Measurements from ENCODE around the gene SLC2A4RG.
A peak's percentile ranks its signal among the peaks of the same experiment; 100 is the strongest.

SLC2A4RG gene

DNA sequence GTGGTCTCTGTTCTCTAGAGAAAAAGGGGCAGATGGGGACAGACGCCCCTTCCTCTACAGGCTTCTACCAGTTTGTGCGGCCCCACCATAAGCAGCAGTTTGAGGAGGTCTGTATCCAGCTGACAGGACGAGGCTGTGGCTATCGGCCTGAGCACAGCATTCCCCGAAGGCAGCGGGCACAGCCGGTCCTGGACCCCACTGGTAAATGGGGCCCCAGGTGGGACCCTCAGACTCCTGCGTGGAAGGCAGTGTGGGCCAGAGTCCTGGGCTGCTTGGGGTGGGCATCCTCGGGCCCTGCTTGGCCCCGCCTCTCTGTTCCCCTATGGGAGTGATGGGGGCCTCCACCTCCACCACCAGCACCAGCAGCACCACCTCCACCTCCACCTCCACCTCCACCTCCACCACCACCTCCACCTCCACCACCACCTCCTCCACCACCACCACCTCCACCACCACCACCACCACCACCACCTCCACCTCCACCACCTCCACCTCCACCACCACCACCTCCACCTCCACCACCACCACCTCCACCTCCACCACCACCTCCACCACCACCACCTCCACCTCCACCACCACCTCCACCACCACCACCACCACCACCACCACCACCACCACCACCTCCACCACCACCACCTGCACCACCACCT is 46.4 kb upstream of the SLC2A4RG start:
- POLR2A ChIA-PET (ENCODE audit: low non-redundant PET): interaction anchor here (1.4 kb wide), 1 partner anchor 10 kb away, joined by 5 read pairs; no protein-coding TSS in a partner anchor
- H3K27ac ChIP-seq: peak overlapping the region; percentile 89
- CTCF ChIA-PET: no interaction called here
- TF ChIP-seq, protein P1, sequence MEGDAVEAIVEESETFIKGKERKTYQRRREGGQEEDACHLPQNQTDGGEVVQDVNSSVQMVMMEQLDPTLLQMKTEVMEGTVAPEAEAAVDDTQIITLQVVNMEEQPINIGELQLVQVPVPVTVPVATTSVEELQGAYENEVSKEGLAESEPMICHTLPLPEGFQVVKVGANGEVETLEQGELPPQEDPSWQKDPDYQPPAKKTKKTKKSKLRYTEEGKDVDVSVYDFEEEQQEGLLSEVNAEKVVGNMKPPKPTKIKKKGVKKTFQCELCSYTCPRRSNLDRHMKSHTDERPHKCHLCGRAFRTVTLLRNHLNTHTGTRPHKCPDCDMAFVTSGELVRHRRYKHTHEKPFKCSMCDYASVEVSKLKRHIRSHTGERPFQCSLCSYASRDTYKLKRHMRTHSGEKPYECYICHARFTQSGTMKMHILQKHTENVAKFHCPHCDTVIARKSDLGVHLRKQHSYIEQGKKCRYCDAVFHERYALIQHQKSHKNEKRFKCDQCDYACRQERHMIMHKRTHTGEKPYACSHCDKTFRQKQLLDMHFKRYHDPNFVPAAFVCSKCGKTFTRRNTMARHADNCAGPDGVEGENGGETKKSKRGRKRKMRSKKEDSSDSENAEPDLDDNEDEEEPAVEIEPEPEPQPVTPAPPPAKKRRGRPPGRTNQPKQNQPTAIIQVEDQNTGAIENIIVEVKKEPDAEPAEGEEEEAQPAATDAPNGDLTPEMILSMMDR (conservative IDR thresholded peaks at IDR 0.05; ENCODE audit: low read depth): no peak
- no peak for DNase-seq (ENCODE audit: low spot score)

DNA sequence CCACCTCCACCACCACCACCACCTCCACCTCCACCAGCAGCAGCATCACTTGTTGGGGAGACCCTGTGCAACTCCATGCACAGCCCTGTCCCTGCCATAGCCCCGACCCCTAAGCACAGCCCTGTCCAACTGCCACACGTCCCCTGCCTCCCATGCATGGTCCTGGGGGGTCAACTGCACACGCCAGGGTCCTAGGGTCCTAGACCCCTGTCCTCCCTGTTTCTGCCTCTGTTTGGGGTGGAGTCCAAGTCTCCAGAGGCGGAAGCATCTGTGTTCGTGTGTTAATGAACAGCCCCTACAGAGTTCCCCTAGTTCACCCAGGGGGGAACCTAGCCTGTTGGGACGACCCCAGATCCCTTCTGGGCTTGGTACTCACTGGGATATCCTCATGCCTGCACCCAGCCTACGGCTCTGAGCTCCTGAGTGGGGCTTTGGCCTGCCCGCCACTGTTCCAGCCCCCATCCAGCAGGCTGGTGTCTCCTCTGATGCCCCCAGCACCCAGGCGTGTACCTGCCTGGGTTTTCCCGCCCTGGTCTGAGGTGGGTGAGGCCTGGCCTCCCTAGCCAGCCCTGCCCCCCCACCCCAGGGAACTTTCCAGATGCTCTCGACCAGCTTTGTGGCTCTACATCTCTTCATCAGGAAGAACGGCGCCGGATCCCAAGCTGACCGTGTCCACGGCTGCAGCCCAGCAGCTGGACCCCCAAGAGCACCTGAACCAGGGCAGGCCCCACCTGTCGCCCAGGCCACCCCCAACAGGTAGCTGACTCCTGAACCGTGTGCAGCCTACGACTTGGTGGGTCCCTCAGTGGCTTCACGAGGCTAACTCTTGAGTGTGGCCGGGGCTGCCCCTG is 45.6 kb upstream of the SLC2A4RG start:
- TF ChIP-seq, protein P1 (conservative IDR thresholded peaks at IDR 0.05; ENCODE audit: low read depth): no peak
- no peak for DNase-seq (ENCODE audit: low spot score)
- ChIA-PET POLR2A (ENCODE audit: low non-redundant PET) (no interaction called here), CTCF (interaction anchor here (1.2 kb wide), 1 partner anchor 102 kb away, joined by 3 read pairs; no protein-coding TSS in a partner anchor)
- peak overlapping the region; percentile 97 for H3K27ac ChIP-seq

DNA sequence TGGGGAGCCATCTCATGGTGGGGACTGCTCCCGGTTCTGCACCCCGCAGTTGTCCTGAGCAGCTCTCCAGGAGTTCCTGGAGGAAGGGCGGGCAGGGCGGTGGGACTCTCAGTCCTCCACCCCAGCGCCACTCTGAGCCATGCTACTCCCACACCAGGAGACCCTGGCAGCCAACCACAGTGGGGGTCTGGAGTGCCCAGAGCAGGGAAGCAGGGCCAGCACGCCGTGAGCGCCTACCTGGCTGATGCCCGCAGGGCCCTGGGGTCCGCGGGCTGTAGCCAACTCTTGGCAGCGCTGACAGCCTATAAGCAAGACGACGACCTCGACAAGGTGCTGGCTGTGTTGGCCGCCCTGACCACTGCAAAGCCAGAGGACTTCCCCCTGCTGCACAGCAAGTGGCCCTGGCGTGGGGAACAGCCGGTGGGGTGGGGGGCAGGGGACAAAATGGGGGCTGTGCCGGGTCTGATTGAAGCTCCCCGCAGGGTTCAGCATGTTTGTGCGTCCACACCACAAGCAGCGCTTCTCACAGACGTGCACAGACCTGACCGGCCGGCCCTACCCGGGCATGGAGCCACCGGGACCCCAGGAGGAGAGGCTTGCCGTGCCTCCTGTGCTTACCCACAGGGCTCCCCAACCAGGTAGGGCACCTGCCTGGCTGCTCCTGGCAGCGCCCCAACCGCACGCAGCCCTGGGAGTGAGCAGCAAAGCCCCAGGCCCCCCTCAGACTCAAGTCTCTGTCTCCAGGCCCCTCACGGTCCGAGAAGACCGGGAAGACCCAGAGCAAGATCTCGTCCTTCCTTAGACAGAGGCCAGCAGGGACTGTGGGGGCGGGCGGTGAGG is 44.8 kb upstream of the SLC2A4RG start:
- POLR2A ChIA-PET (ENCODE audit: low non-redundant PET): no interaction called here
- TF ChIP-seq, protein P1 (conservative IDR thresholded peaks at IDR 0.05; ENCODE audit: low read depth): no peak
- CTCF ChIA-PET: interaction anchor here (1.2 kb wide), 1 partner anchor 101 kb away, joined by 3 read pairs; no protein-coding TSS in a partner anchor

DNA sequence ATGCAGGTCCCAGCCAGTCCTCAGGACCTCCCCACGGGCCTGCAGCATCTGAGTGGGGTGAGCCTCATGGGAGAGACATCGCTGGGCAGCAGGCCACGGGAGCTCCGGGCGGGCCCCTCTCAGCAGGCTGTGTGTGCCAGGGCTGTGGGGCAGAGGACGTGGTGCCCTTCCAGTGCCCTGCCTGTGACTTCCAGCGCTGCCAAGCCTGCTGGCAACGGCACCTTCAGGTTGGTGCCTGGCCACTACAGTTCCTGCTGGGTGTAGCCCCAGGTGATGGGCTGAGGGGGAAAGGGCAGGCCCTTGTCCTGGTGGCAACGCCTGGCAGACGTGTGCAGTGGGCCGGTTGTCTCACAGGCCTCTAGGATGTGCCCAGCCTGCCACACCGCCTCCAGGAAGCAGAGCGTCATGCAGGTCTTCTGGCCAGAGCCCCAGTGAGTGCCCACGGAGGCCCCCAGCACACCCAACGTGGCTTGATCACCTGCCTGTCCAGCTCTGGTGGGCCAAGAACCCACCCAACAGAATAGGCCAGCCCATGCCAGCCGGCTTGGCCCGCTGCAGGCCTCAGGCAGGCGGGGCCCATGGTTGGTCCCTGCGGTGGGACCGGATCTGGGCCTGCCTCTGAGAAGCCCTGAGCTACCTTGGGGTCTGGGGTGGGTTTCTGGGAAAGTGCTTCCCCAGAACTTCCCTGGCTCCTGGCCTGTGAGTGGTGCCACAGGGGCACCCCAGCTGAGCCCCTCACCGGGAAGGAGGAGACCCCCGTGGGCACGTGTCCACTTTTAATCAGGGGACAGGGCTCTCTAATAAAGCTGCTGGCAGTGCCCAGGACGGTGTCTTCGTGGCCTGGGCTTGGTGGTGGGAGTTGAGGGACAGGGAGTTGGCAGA is 43.9 kb upstream of the SLC2A4RG start:
- CTCF ChIA-PET: interaction anchor here (0.6 to 1.8 kb wide), 2 partner anchors 10 to 61 kb away, joined by 3 to 7 read pairs; no protein-coding TSS in a partner anchor
- POLR2A ChIA-PET (ENCODE audit: low non-redundant PET): interaction anchor here (0.9 kb wide), 1 partner anchor 12 kb away, joined by 4 read pairs; no protein-coding TSS in a partner anchor
- H3K27ac ChIP-seq: peak overlapping the region; percentile 97
- TF ChIP-seq, protein P1 (conservative IDR thresholded peaks at IDR 0.05; ENCODE audit: low read depth): no peak
- no peak for DNase-seq (ENCODE audit: low spot score)

More for the DNA sequence above, 44.8 kb upstream of the SLC2A4RG start:
- peak overlapping the region; percentile 97 for H3K27ac ChIP-seq
- no peak for DNase-seq (ENCODE audit: low spot score)

DNA sequence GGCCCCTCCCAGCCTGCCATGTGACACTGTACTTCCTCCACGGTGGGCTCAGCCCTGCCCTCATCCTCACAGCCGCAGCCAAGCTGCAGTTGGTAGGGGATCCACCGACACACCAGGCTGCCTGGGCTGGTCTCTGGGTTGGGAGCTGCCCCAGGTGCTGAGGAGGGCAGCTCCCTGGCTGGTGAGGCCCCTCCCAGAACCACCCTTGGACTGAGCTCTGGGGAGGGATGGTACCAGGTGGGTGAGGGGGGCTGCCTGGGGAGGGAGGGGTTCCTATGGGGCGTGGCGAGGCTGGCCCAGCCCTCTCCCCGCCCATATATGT is 43.3 kb upstream of the SLC2A4RG start:
- H3K27ac ChIP-seq: peak overlapping the region; percentile 97
- peak; percentile 95 for DNase-seq (ENCODE audit: low spot score)
- TF ChIP-seq, protein P1 (conservative IDR thresholded peaks at IDR 0.05; ENCODE audit: low read depth): no peak
- ChIA-PET POLR2A (ENCODE audit: low non-redundant PET) (interaction anchor here (0.9 to 1.0 kb wide), 2 partner anchors 11 to 54 kb away, joined by 4 read pairs; no protein-coding TSS in a partner anchor), CTCF (interaction anchor here (0.6 to 1.8 kb wide), 2 partner anchors 10 to 62 kb away, joined by 3 to 7 read pairs; no protein-coding TSS in a partner anchor)

Measured in RWPE1 (cell line).